ENCODE results near the gene CYTH4. TPM values are rescaled to one million over a fixed set of nuclear protein-coding genes. Genes with fewer than 3 reads are reported as not detected.

CYTH4 gene
- total and polyA plus RNA-seq, 10 of the 15 experiments (the other 5 are each of a cell fraction or from before 2014, with no cell fraction given), result 1.5 to 27.3 (median 16.9) TPM

DNA sequence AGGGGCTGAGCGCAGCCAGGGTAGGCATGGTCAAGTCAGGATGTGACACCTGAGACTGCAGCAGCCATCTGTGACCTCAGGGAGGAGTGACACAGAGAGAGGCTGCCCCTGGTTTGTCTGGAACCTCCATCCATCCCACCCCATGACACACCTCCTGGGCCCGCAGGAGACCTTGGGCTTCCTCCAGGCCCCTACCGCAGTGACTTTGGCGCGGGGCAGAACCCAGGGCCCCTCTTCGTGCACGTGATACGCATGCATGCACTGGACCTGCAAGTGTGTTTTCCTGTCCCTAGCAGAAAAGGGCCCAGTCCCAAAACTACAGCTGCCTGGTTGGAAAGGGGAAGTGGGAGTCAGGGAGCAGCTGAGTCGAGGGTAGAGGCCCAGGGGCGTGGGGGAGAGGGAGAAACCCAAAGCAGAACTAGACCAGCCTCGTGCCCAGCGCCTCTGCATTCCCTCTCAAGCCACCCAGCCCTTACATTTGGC is 7.9 kb upstream of the CYTH4 start (continued):
- TF ChIP-seq RELA (IDR thresholded peaks at IDR 0.05; ENCODE audit: borderline replicate concordance, partially characterized antibody), result no peak
- no peak for TF ChIP-seq KDM1A (IDR thresholded peaks at IDR 0.05; ENCODE audit: borderline replicate concordance)
- peak; percentile 28; the same call in 1 of the 3 replicates for TF ChIP-seq POU2F2 (IDR thresholded peaks at IDR 0.05; ENCODE audit: borderline replicate concordance, low read depth, low read length)
- no peak for TF ChIP-seq WRNIP1 (IDR thresholded peaks at IDR 0.05; ENCODE audit: borderline replicate concordance, low read depth, low read length)
- peak; percentile 96 for TF ChIP-seq IKZF1 (conservative IDR thresholded peaks at IDR 0.05)
- TF ChIP-seq MYB (IDR thresholded peaks at IDR 0.05; ENCODE audit: borderline replicate concordance, low read depth, low read length), result no peak
- TF ChIP-seq EZH2 (IDR thresholded peaks at IDR 0.05; ENCODE audit: borderline replicate concordance, control insufficient read depth, low read depth, low read length), result no peak
- no peak for TF ChIP-seq BCL11A (IDR thresholded peaks at IDR 0.05; ENCODE audit: low read depth, low read length)
- no peak for TF ChIP-seq STAT3 (IDR thresholded peaks at IDR 0.05; ENCODE audit: low read depth, low read length)
- TF ChIP-seq CHD1 (IDR thresholded peaks at IDR 0.05; ENCODE audit: low read depth, low read length), result no peak
- TF ChIP-seq, protein P1, sequence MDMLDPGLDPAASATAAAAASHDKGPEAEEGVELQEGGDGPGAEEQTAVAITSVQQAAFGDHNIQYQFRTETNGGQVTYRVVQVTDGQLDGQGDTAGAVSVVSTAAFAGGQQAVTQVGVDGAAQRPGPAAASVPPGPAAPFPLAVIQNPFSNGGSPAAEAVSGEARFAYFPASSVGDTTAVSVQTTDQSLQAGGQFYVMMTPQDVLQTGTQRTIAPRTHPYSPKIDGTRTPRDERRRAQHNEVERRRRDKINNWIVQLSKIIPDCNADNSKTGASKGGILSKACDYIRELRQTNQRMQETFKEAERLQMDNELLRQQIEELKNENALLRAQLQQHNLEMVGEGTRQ (IDR thresholded peaks at IDR 0.05; ENCODE audit: borderline replicate concordance, low read depth, low read length), result no peak
- TF ChIP-seq SIN3A (IDR thresholded peaks at IDR 0.05; ENCODE audit: low read depth, low read length), result no peak

DNA sequence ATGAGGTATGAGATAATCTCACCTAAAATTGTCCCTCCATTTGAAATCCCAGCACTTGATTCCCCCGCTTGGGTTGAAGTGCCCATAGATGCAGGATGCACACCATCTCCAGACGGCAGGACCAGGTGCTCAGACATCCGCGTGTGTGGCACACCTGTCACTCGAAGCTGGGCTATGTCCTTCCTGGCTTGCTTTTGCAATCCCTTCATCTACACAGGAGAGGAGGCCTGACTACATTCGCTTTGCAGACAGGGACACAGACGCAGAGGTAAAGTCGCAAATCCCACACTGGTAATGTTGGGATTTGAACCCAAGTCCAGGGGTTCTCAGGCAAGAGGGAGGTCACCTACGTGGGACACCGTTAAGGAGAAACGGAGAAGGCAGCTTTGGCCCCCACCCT is 7.2 kb upstream of the CYTH4 start:
- ChIA-PET CTCF (interaction anchor here (0.6 to 9.6 kb wide), 4 partner anchors 6 to 1293 kb away, joined by 3 to 124 read pairs (median 32); partner anchors contain the start of gene CYTH4), SMC1A (ENCODE audit: uncharacterized antibody, unreplicated experiment) (interaction anchor here (0.8 to 1.3 kb wide), 2 partner anchors 8 to 35 kb away, joined by 3 to 5 read pairs; no protein-coding TSS in a partner anchor), RAD21 (ENCODE audit: unreplicated experiment) (interaction anchor here (1.6 to 1.7 kb wide), 2 partner anchors 19 to 33 kb away, joined by 3 read pairs; no protein-coding TSS in a partner anchor), POLR2A (interaction anchor here (1.0 to 1.3 kb wide), 2 partner anchors 8 to 35 kb away, joined by 3 read pairs; partner anchors contain the start of gene CYTH4)
- H3K4me2 ChIP-seq (ENCODE audit: control insufficient read depth, insufficient read depth), result peak overlapping the region; percentile 17
- no peak overlapping the region; the same call in 1 of the 2 replicates for H3K27ac ChIP-seq (ENCODE audit: control insufficient read depth, insufficient read depth)
- no peaks in the 10 kb centered on the region for H3K79me2 ChIP-seq (ENCODE audit: control insufficient read depth, insufficient read depth, low read length)
- FAIRE-seq, result no peak
- no peak overlapping the region for H3K4me3 ChIP-seq
- H4K20me1 ChIP-seq (ENCODE audit: control insufficient read depth, insufficient read depth), result no peaks in the 10 kb centered on the region
- no peaks in the 10 kb centered on the region for H3K9me3 ChIP-seq (replicated peaks; ENCODE audit: control insufficient read depth, insufficient read depth, low read length)
- intact Hi-C loops (cut with micrococcal nuclease; ENCODE audit: unreplicated experiment), result no loop called here
- H3K9ac ChIP-seq (ENCODE audit: control insufficient read depth, insufficient read depth, low read length), result no peak overlapping the region
- WGBS (ENCODE audit: insufficient coverage, insufficient replicate concordance, low lambda C conversion rate, missing lambda C conversion rate), result 92% methylated on average over 11 of the region's 11 CpGs
- H2AFZ ChIP-seq (ENCODE audit: control insufficient read depth, low read depth, low read length), result no peak overlapping the region
- no peak for DNase-seq (ENCODE audit: low read depth, low spot score)
- H3K27me3 ChIP-seq (replicated peaks in 1 of 2; ENCODE audit: control insufficient read depth in 2 of 2, insufficient read depth in 2 of 2, low read length in 1 of 2), result no peaks in the 10 kb centered on the region
- BruUV-seq (replicated peaks), result no TSS peak
- no peak for ATAC-seq
- peaks cover 27% of the 10 kb centered on the region for H3K4me1 ChIP-seq (ENCODE audit: control insufficient read depth, insufficient read depth, low read length)
- TF ChIP-seq TCF3 (IDR thresholded peaks at IDR 0.05; ENCODE audit: borderline replicate concordance, insufficient read depth, low read depth, low read length), result no peak
- TF ChIP-seq, protein P2, sequence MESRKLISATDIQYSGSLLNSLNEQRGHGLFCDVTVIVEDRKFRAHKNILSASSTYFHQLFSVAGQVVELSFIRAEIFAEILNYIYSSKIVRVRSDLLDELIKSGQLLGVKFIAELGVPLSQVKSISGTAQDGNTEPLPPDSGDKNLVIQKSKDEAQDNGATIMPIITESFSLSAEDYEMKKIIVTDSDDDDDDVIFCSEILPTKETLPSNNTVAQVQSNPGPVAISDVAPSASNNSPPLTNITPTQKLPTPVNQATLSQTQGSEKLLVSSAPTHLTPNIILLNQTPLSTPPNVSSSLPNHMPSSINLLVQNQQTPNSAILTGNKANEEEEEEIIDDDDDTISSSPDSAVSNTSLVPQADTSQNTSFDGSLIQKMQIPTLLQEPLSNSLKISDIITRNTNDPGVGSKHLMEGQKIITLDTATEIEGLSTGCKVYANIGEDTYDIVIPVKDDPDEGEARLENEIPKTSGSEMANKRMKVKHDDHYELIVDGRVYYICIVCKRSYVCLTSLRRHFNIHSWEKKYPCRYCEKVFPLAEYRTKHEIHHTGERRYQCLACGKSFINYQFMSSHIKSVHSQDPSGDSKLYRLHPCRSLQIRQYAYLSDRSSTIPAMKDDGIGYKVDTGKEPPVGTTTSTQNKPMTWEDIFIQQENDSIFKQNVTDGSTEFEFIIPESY (IDR thresholded peaks at IDR 0.05), result no peak
- TF ChIP-seq RFX5 (IDR thresholded peaks at IDR 0.05; ENCODE audit: low read depth, low read length), result no peak
- no peak for TF ChIP-seq CHD4 (IDR thresholded peaks at IDR 0.05)
- H3K36me3 ChIP-seq (ENCODE audit: control insufficient read depth in 2 of 2, insufficient read depth in 2 of 2, low read length in 1 of 2), result no peaks in the 10 kb centered on the region
- in situ Hi-C loops (cut with MboI), result no loop called here

All from GM12878 (cell line).